HG02973 (cell line): ENCODE measurements around the gene LKAAEAR1.

Experiments
- ATAC-seq: cut with Tn5 transposase; IDR thresholded peaks from one replicate; pipeline ENCODE4 v1.9.1; 2021; ENCODE audit warnings: moderate library complexity; ENCODE audit not compliant: unreplicated experiment

The LKAAEAR1 gene

DNA sequence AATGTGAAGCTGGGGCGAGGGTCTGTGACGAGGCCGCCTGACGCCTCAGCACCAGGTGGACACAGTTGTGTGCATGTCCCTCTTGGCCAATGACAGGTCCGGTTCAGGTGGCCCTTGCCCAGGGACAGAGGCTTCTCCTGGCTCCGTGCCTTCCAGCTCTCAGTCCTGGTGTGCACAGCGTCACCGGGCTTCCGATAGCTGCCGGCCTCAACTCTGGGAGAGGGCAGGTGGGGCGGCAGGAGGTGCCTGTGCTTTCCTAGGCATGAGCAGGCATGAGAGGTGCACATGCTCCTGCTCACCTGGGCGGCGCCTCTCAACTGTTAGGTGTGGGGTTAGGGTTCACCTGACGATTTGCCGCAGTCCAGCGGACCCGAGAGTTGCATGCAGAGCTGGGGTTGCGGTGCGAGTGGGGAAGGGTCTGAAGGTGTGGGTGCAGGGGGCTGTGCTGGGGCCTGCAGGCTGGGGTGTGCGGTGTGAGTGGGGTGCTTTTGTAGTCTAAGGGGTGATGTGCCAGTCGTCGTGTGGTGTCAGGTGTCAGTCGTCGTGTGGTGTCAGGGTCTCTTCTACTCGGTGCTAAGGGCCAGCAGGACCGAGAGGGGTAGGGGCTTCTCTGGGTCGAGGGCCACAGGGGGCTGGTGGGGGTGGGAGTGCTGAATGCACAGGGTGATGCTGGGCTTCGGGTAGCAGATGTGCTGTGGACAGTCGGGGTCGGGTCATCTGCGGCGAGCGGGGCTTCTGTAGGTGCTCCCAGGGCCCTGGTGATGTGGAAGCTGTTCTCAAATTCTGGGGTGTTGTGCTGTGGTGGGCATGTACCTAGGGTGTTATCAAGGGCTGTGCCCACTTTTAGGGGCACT lies 31.0 kb downstream of the LKAAEAR1 start:
- ATAC-seq = no peak

DNA sequence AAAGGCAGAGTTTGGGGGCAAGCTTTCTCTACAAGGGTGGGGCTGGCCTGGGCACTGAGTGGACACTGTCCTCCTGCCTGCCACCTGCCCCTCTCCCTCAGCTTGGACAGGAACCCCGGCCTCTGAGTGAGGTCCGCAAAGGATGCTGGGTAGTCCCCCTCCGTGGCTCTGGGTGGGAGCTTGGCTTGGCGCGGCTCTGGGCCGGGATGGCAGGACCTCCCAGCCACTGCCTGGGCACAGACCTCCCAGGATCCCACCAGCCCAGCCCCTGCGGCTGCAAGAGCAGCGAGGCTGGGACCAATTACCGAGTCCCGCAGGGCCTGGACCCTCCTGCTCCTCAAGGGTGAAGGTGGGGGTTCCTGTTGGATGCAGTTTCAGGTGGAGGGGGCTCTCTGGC lies 31.9 kb downstream of the LKAAEAR1 start:
- no peak for ATAC-seq

DNA sequence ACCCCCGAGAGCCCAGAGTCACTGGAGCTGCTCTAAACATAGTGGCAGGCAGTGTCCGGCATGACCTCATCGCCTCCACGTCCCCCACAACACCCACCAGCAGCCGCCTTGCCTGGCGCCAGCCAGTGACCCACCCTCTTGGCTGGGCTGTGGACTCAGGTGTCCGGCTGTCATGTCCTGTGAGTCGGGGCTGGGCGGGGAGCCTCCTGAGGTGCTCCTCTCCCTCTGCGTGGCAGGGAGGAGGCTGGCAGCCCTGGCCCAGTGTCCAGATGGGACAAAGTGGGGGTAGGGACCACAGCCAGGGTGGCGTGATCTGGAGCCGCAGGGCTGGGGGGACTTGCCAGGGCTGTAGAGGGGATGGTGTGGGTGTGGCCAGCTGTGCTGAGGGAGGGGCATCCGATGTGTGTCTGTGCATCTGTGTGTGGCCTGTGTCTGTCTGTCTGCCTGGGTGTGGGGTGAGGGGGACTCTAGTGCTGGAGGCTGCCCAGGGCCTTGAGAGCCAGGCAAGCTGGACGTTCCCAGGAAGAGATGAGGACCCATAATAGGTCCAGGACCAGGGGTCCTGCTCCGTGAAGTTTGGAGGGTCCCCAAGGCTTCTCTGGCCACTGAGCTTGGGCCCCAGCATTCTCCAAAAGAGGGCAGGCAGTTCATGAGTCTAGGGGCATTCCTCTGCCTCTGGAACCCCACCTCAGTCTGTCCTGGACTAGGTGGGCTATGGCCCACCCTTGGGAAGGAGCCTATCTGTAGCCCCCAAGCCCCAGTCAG lies 32.5 kb downstream of the LKAAEAR1 start:
- ATAC-seq = no peak

DNA sequence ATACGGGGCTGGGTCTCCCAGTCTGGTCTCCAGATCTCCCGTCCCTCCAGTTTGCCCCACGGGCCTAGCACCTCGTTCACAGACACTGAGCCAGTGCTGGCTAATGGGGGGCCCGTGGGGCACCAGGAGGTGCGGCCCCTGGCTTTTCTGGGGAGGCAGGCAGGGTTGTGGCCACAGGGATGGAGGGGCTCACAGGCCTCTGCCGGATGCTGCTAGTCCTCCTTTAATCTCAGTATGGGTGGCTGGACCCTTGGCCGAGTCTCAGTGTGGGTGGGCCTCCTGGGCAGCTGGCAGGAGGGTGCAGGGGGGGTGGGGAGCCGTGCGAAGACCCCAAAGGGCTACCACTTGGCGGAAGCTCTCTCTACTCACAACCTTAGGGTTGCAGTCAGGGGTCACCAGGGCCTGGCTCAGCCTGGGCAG lies 33.2 kb downstream of the LKAAEAR1 start:
- no peak for ATAC-seq

DNA sequence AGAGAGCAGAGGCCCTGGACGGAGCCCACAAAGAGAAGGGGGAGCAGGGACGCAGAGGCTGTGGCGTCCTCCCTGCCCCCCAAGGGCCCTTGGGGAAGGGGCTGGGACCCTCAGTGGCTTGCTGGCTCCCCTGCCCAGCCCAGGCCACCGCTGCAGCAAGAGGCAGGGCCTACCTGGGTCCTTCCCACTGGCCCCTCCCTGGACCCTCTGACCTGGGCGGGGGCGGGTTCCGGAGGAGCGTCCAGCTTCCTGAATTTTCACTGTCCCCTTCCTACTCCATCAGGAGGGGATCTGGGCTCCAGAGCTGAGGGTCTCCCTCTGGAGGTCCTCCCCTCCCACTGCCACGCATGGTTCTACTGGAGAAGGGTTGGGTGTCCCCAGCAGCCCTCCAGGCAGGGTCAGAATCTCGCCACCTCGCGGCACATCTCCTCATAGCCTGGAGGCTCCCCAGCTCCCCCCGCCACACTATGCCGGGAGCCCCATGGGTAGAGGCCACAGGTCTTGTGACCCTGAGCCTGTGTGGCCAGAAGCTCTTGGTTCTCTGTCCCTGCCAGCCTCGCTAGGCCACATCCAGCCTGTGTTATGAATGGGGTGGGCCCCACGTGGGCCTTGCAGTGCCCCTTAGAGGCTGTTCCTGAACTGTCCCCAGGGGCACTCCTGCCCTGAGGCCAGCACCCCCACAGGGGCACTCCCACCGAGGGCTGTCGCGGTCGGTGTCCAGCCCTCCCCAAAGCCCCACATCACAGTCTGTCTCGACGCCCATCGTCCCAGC lies 33.8 kb downstream of the LKAAEAR1 start:
- ATAC-seq = no peak

DNA sequence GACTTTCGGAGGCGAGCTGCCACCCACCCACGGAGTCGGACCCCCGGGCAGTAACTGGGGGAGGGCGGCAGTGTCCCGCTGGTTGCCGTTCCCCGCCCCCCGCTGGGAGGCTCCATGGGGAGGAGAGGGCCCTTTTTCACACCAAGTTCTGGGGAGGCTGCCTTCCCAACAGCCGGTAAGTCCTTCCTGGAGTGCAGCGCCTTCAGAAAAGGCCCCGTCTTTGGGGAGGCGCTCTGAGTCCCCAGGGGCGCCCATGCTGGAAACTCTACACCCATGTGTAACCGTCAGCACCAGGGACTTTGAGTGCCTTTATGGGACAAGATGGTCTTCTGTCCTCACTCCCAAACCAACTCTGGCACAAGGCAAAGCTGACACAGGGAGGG lies 34.3 kb downstream of the LKAAEAR1 start:
- no peak for ATAC-seq

DNA sequence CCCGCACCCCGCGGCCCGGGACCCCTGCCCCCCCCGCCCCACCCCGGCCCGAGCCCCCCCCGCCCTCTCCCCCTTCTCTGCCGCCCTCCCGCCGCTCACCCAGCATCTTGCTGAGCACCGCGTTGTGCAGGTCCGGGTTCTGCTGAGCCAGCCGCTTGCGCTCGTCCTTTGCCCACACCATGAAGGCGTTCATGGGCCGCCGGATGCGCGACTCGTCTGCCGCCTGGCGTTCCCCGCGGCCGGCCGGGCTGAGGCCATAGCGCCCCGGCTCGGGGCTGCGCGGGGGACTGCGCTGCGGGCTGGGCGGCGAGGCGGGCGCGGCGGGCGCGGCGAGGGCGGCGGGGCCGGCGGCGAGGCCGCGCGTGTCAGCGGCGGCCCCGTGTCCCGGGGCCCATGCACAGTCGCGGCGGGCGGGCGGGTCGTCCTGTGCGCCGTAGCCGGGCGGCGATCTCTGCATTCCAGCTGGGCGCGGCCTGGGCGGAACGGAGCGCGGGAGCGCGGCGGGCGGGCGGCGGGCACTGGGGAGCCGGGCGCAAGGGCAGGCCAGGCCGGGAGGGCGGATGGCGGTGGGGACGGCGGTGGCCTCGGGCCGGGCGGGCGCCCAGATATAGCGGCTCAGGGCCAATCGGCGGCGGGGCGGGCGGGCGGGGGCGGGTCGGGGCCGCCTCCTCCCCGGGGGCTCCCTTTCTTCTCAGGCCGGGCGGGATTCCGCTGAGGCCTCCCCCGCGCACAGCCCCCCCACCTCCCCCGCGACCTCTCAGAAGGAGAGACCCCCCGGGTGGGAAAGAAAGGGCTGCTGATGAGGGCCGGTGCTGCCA lies 34.9 kb downstream of the LKAAEAR1 start, which contains the start of gene SOX18:
SOX18 (minus strand) TSS at position 580 of the 818 bp plus-strand sequence; CDS start at position 457, 123 bp downstream.
- ATAC-seq = no peak

DNA sequence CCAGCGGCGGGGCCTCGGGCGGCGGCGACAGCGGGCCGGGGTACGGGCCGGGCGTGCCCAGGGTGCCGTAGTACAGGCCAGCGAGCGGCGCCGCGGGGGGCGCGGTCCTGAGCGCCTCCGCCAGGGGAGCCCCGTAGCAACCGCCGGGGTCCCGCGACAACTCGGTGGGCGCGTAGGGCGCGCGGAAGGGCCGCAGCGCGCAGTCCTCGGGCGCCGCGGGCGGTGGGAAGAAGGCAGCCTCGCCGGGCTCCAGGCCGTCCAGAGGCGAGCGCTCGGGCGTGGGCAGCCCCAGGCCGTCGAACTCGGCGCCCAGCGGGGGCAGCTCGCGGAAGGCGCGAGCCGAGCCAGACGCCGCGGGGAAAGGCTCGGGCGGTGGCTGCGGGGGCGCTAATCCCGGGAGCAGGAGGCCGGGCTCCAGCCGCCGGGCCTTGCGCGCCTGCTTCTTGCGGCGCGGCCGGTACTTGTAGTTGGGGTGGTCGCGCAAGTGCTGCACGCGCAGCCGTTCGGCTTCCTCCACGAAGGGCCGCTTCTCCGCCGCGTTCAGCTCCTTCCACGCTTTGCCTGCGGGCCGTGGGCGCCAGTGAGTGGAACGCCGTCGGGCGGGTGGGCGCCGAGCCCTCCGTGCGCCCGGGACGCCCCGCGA lies 35.7 kb downstream of the LKAAEAR1 start:
- no peak for ATAC-seq

DNA sequence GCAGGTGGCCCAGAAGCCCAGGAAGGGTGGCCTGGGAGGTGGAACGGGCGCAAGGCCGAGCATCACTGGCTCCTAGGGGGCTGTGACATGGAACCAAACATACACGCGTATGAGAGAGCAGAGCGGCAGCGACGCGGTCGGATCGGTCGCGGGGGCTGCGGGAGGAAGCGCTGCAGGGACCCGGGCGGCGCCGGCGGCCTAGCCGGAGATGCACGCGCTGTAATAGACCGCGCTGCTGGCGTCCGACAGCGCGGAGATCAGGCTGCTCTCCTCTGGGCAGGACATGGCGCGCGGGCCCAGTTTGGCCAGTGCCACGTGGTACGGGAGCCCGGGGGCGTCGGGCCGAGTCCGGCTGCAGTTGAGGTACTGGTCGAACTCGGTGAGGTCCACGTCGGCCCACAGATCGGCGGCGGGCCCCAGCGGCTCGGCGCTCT lies 36.2 kb downstream of the LKAAEAR1 start:
- no peak for ATAC-seq

DNA sequence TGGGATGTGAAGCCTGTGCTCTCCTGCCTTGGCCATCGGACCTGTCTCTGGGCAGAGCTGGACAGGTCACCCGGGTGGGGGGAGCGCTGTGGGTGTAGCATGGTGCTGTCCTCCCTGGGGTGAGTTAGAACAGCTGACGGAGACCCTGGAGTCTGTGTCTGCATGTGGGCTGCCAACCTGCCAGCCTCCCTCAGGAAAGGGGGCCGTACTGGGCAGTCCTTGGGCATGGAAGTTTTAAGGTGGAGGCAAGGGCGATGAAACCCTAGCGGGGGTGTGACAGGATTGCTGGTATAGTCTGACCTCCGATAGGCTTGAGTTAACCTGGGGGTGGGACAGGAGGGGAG lies 37.2 kb downstream of the LKAAEAR1 start:
- no peak for ATAC-seq

DNA sequence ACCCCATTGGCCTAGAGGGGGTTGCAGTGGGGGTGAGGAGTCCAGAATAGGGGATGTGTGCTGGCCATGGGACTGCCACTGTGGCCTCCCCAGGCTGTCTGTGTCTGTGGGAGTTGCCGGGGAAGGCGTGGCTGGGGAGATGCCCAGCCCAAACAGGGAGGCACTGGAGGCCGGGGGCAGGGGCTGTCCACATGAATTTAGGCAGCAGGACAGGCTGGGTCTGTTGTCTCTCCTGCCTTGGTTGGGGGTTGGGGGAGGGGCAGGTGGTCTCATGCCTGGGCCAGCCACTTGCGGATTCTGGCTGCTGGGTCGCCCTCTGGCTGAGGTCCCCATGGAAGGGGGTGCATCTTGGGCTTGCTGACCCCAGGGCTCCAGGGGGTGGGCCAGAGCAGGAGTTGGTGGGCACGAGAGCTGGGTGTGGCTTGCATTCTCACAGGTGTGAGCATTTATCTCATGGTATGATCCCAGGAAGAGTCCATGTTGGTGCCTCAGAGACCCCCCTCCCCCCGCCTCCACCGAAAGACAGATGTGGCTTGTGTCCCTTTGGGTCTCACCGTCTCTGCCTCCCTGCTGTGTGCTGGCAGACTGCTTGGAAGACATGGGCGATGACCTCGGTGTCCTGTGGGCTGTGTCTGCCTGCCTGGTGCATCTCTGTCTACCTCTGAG lies 38.7 kb downstream of the LKAAEAR1 start:
- ATAC-seq = no peak

DNA sequence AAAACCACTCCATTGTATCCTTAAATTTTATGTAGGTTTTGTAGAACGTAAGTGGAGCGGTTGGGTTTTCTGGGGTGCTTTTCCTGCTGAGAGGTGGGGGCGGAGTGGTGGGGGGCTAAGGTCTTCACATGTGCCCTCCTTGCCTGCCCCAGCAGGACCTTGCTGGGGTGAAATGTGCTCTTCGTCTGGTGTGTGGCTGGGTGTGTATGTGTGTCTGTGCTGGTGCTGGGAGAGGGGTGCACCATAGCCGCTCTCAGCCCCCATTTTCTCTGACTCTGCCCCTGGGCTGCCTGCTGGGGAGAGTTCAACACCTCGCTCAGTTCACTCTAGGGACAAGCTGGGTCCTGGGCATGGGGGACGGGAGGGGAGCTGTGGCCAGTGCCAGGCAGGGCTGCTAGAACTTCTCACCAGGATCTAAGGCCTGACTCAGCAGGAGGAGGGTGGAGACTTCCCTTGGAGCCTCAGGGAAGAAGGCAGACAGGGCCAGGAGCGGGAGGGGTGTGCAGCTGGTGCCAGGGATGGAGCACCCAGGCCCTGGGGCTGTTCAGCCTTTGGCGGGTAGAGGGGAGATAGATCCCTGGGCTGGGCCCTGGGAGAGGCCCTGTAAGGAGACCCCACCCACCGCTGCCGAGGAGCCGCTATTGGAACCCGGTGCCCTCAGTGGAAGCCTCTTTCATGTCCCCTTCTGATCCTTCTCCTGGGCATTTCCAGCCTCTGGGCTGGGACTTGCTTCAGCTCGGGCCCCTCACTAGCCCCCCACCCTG lies 39.5 kb downstream of the LKAAEAR1 start:
- ATAC-seq = no peak

DNA sequence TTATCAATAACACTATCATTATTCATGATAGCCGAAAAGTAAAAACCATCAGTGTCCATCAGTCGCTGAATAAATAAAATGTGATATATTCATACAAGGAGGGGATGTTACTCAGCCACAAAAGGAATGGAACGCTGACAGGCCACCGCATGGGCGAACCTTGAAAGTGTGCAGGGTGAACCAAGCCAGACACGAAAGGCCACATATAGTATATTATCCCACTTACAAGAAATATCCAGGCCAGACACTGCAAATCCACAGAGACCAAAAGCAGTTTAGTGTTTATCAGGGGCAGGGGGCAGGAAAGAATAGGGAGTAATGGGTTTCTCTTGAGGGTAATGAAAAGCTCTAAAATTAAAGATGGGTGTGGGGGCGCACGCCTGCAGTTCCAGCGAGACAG lies 40.4 kb downstream of the LKAAEAR1 start:
- no peak for ATAC-seq

DNA sequence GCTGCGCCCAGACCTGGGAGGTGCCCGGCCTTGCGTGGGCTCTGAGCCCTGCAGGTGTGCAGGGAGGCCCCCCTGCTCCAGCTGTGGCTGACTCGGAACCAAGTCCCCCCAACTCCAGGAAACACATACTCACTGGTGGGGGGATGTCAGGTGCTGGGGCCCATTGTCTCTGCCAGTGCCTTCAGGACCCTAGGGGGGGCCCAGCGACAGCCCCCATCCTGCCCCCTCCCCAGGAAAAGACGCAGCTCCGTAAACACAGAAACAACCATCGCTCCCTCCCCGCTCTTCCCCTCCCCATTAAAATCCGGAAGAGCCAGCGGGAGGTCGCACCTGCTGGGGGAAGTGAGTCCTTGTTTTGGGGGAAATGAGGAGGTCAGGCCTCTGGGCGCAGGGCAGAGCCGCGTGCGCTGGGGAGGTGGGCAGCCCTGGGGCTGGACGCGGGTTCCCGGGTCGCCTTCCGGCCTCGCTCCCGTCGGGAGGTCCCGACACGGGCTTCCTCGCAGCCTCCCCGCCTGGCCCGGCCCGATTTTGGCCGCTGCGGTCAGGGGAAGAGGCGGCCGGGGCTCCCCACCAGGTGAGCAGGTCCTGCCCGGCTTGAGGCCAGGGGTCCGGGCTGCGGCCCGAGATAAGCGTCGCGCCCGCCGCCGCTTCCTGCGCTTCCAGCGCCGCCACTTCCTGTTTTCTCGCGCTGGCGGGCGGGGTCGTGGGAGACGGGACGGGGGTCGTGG lies 42.0 kb downstream of the LKAAEAR1 start:
- ATAC-seq = no peak

DNA sequence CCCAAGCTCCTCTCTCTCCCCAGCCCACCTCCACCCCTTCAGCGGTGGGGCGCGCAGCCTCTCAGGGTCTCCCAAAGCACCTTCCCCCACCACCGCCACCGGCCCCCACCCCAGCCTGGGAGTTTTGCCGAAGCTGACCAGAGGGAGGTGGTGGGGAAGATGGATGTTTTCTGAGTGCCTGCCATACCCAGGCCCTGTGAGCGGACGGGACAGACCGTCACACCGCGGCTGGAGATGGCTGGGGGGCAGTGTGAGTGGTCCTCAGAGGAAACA lies 42.5 kb downstream of the LKAAEAR1 start:
- no peak for ATAC-seq

DNA sequence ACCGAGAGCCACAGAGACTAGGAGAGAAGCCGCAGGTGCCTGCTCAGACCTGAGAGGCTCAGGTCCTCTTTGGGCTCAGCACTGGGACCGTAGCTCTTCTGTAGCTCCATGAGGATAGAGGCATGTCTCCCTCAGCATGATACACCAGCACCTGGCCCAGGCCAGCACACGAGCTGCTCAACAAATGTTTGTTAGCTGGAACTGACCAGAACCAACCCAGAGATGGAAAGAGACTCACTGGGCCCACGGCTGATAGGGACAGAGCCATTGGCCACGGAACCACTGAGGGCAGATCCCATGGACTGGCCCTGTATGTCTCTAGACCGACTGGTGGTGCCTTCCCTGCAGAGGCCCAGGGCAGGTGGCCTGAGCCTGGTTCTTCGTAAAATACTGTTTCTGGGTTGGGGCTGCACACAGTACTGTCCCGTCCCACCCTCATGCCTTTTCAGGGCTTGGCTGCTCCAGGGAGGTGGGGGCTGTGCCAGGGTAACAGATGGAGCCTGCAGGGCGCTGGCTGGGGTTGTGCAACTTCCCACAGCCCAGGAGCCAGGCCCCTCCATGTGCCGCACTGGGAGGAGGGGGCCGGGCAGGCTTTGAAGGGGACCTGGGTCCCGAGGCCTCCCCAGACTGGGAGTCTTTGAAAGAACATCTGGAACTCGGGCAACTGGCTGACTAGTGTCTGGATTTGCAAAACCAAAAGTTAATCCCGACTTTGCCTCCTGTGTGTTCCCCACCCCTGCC lies 43.0 kb downstream of the LKAAEAR1 start:
- ATAC-seq = no peak

DNA sequence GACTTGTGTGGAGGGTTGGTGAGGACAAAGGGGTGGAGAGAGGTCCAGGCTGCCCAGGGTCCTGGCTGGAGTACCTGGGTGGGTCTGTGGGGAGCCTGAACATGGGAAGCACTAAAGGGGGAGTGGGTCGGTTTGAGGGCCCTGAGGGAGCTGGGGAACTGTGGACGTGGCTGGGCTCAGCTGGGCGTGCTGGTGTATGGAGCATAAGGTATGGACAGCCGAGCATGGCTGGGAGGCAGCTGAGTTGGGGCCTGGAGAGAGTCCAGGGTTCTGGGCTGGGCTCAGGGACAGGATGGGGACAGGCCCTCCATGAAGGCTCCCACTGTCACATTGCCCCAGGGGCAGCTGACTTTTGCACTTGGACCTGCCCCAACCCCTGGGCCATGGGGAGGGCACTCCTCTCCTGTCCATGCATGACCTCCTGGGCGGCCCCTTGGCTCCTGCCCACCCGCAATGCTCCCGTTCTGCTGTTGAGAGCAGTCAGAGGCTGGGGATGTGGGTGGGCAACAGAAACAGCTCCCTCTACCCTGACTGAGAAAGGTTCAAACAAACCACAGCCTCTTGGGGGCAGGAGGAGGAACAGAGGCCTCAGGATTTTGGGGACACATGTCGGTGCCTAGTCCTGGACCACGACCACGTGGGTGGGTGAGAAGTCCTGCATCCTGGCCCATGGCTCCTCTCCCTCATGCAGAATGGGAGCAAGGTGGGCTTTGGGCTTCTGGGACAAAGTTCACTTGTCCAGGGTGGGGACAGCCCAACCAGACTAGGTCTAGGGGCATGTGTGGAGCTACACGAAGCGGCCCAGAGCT lies 43.8 kb downstream of the LKAAEAR1 start:
- ATAC-seq = no peak
